ENCODE results near the gene SAP25.

GRCh38 chr7:100583132-100584053 lies 9.7 kb upstream of the SAP25 start:
- TF ChIP-seq, protein P1, sequence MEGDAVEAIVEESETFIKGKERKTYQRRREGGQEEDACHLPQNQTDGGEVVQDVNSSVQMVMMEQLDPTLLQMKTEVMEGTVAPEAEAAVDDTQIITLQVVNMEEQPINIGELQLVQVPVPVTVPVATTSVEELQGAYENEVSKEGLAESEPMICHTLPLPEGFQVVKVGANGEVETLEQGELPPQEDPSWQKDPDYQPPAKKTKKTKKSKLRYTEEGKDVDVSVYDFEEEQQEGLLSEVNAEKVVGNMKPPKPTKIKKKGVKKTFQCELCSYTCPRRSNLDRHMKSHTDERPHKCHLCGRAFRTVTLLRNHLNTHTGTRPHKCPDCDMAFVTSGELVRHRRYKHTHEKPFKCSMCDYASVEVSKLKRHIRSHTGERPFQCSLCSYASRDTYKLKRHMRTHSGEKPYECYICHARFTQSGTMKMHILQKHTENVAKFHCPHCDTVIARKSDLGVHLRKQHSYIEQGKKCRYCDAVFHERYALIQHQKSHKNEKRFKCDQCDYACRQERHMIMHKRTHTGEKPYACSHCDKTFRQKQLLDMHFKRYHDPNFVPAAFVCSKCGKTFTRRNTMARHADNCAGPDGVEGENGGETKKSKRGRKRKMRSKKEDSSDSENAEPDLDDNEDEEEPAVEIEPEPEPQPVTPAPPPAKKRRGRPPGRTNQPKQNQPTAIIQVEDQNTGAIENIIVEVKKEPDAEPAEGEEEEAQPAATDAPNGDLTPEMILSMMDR (IDR thresholded peaks at IDR 0.05) = no peak
- peak in 1 of 4 donors; percentile 50 for TF ChIP-seq POLR2A (IDR thresholded peaks at IDR 0.05)
